ENCODE results near the gene RHBDF1.
"Not testable (repeated sequence)": the region's sequence is repeated elsewhere in the genome, so short reads cannot be mapped to it uniquely, and the experiment has no call there.

Gene RHBDF1

DNA sequence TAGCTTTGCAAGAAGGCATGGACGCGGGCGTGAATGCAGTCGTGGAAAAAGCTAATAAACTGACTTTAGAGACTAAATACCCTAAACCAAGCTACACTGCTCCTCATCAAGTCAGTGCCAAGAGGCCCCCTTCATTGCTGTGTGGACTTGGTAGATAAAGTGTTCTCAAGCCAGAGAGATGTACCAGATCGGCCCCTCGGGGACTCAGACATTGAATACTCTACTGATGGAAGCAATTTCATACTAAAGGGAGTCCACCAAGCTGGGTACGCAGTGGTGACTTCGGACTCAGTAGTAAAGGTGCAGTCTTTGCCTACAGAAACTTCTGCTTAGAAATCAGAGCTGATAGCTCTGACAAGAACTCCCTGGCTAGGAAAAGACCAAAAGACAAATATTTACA, 27.8 kb downstream of the RHBDF1 start:
- Histone ChIP-seq H3K9me3 (replicated peaks in 1 of 11) (peaks cover 0 to 11% (median 0%) of the 10 kb centered on the region in 11 experiments; a peak in 3 of 22 replicates), H3K4me2 (peak overlapping the region in 3 of 11 experiments; percentile 5 to 19 (median 8); a peak in 4 of 22 replicates), H3K27ac (no peak overlapping the region), H3K36me3 (peaks cover 46 to 100% (median 94%) of the 10 kb centered on the region in 11 experiments), H3K27me3 (no peaks in the 10 kb centered on the region), H3K9ac (no peak overlapping the region), H3K4me1 (peaks cover 18 to 56% (median 33%) of the 10 kb centered on the region in 10 experiments), H3K4me3 (no peak overlapping the region), H4K20me1 (peaks cover 0 to 85% (median 41%) of the 10 kb centered on the region in 11 experiments; a peak in 16 of 22 replicates)
- TF ChIP-seq Cebpa-rat (IDR thresholded peaks at IDR 0.05), result no peak

- H3K4me2 ChIP-seq, result peak overlapping the region in 9 of 11 experiments; percentile 14 to 42 (median 25); a peak in 11 of 22 replicates
- TF ChIP-seq Cebpa-rat (IDR thresholded peaks at IDR 0.05), result no peak
- H3K36me3 ChIP-seq, result peaks cover 46 to 98% (median 86%) of the 10 kb centered on the region in 11 experiments
- H3K9me3 ChIP-seq (replicated peaks in 1 of 11), result peaks cover 0 to 11% (median 0%) of the 10 kb centered on the region in 11 experiments; a peak in 3 of 22 replicates
- H3K4me3 ChIP-seq, result no peak overlapping the region
- H3K4me1 ChIP-seq, result peaks cover 31 to 64% (median 47%) of the 10 kb centered on the region in 10 experiments
- H3K27ac ChIP-seq, result no peak overlapping the region
- H4K20me1 ChIP-seq, result peaks cover 0 to 85% (median 43%) of the 10 kb centered on the region in 11 experiments; a peak in 15 of 22 replicates
- no peaks in the 10 kb centered on the region for H3K27me3 ChIP-seq
- H3K9ac ChIP-seq, result no peak overlapping the region
Observed at GRCh38 chr16:43294-43693, 29.1 kb downstream of the RHBDF1 start.

DNA sequence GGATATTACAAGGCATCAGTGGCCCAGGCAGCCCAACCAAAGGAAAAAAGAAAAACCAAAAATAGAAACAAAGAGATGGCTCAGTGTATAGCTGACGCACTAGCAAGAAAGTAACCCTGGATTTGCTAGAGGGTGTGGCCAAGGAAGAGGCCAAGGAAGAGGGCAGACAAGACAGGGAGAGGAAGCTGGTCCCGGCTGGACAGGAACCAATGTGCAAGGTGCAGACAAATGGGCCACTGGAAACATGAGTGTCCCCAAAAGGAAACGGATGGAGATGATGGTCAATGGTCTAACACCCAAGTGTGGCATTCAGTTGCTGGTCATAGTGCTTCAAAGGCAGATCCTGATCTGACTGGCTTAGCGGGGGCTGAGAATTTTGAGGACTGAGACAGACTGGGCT, 29.7 kb downstream of the RHBDF1 start:
- Histone ChIP-seq H3K4me1 (peaks cover 37 to 66% (median 53%) of the 10 kb centered on the region in 10 experiments), H3K4me2 (peak overlapping the region; percentile 14 to 42 (median 30); a peak in 20 of 22 replicates), H3K27me3 (no peaks in the 10 kb centered on the region), H3K9me3 (replicated peaks in 1 of 11) (peaks cover 0 to 11% (median 0%) of the 10 kb centered on the region in 11 experiments; a peak in 3 of 22 replicates), H3K36me3 (peaks cover 46 to 97% (median 83%) of the 10 kb centered on the region in 11 experiments), H3K27ac (no peak overlapping the region), H3K4me3 (no peak overlapping the region), H3K9ac (no peak overlapping the region), H4K20me1 (peaks cover 0 to 88% (median 39%) of the 10 kb centered on the region in 11 experiments; a peak in 15 of 22 replicates)
- no peak for TF ChIP-seq Cebpa-rat (IDR thresholded peaks at IDR 0.05)

- Histone ChIP-seq H3K4me3 (no peak overlapping the region), H3K27me3 (no peaks in the 10 kb centered on the region), H3K4me1 (peaks cover 37 to 72% (median 59%) of the 10 kb centered on the region in 10 experiments), H4K20me1 (peaks cover 0 to 86% (median 42%) of the 10 kb centered on the region in 11 experiments; a peak in 15 of 22 replicates), H3K36me3 (peaks cover 42 to 97% (median 78%) of the 10 kb centered on the region in 11 experiments), H3K9ac (no peak overlapping the region), H3K9me3 (replicated peaks in 1 of 11) (peaks cover 0 to 11% (median 0%) of the 10 kb centered on the region in 11 experiments; a peak in 3 of 22 replicates), H3K4me2 (peak overlapping the region in 7 of 11 experiments; percentile 22 to 42 (median 35); a peak in 10 of 22 replicates), H3K27ac (no peak overlapping the region)
- TF ChIP-seq Cebpa-rat (IDR thresholded peaks at IDR 0.05), result no peak
Observed at GRCh38 chr16:42069-42457, 30.4 kb downstream of the RHBDF1 start.

- H3K4me2 ChIP-seq, result no peak overlapping the region
- peaks cover 38 to 97% (median 75%) of the 10 kb centered on the region in 11 experiments for H3K36me3 ChIP-seq
Observed at GRCh38 chr16:41439-42068, 30.9 kb downstream of the RHBDF1 start.

GRCh38 chr16:38941-39892, 33.2 kb downstream of the RHBDF1 start:
- Histone ChIP-seq H3K27me3 (no peaks in the 10 kb centered on the region), H3K9ac (peak overlapping the region in 7 of 11 experiments; percentile 28 to 63 (median 49); a peak in 10 of 22 replicates), H3K9me3 (replicated peaks in 1 of 11) (peaks cover 0 to 11% (median 0%) of the 10 kb centered on the region in 11 experiments; a peak in 3 of 22 replicates), H3K36me3 (peaks cover 16 to 85% (median 52%) of the 10 kb centered on the region in 11 experiments), H4K20me1 (peaks cover 0 to 83% (median 33%) of the 10 kb centered on the region in 11 experiments; a peak in 16 of 22 replicates), H3K4me2 (peak overlapping the region; percentile 64 to 94 (median 81)), H3K4me1 (peaks cover 56 to 86% (median 80%) of the 10 kb centered on the region in 10 experiments), H3K27ac (peak overlapping the region in 9 of 11 experiments; percentile 15 to 66 (median 55); a peak in 16 of 22 replicates), H3K4me3 (no peak overlapping the region)
- peak in 1 of 11 experiments; percentile 72; a peak in 3 of 22 replicates for TF ChIP-seq Cebpa-rat (IDR thresholded peaks at IDR 0.05)

More at GRCh38 chr16:41439-42068, 30.9 kb downstream of the RHBDF1 start:
- H3K9me3 ChIP-seq (replicated peaks in 1 of 11), result peaks cover 0 to 11% (median 0%) of the 10 kb centered on the region in 11 experiments; a peak in 3 of 22 replicates
- H4K20me1 ChIP-seq, result peaks cover 0 to 86% (median 40%) of the 10 kb centered on the region in 11 experiments; a peak in 15 of 22 replicates
- no peak overlapping the region for H3K9ac ChIP-seq
- TF ChIP-seq Cebpa-rat (IDR thresholded peaks at IDR 0.05), result no peak
- H3K27me3 ChIP-seq, result no peaks in the 10 kb centered on the region
- no peak overlapping the region for H3K27ac ChIP-seq
- no peak overlapping the region for H3K4me3 ChIP-seq
- H3K4me1 ChIP-seq, result peaks cover 37 to 77% (median 64%) of the 10 kb centered on the region in 10 experiments

GRCh38 chr16:38206-38605, 34.2 kb downstream of the RHBDF1 start:
- Histone ChIP-seq H3K4me2 (peak overlapping the region in 10 of 11 experiments; percentile 64 to 94 (median 82); a peak in 19 of 22 replicates), H3K27ac (peak overlapping the region in 8 of 11 experiments; percentile 19 to 66 (median 56); a peak in 13 of 22 replicates), H3K36me3 (peaks cover 10 to 75% (median 43%) of the 10 kb centered on the region in 11 experiments), H3K9ac (peak overlapping the region in 3 of 11 experiments; percentile 8 to 63 (median 61); a peak in 5 of 22 replicates), H3K9me3 (replicated peaks in 1 of 11) (peaks cover 0 to 11% (median 0%) of the 10 kb centered on the region in 11 experiments; a peak in 3 of 22 replicates), H4K20me1 (peaks cover 0 to 73% (median 26%) of the 10 kb centered on the region in 11 experiments; a peak in 15 of 22 replicates), H3K4me1 (peaks cover 61 to 90% (median 82%) of the 10 kb centered on the region in 10 experiments)
- H3K4me3 ChIP-seq, H3K27me3 ChIP-seq: not testable (repeated sequence)

- Histone ChIP-seq H3K27me3 (no peaks in the 10 kb centered on the region), H3K4me1 (peaks cover 55 to 84% (median 76%) of the 10 kb centered on the region in 10 experiments), H3K27ac (peak overlapping the region in 8 of 11 experiments; percentile 3 to 66 (median 46); a peak in 15 of 22 replicates), H3K36me3 (peaks cover 5 to 68% (median 36%) of the 10 kb centered on the region in 11 experiments; a peak in 21 of 22 replicates), H3K9ac (peak overlapping the region in 3 of 11 experiments; percentile 17 to 36 (median 26); a peak in 3 of 22 replicates), H3K9me3 (replicated peaks in 1 of 11) (peaks cover 0 to 9% (median 0%) of the 10 kb centered on the region in 11 experiments; a peak in 3 of 22 replicates), H3K4me2 (peak overlapping the region in 10 of 11 experiments; percentile 11 to 94 (median 82); a peak in 18 of 22 replicates), H4K20me1 (peaks cover 0 to 66% (median 26%) of the 10 kb centered on the region in 11 experiments; a peak in 14 of 22 replicates), H3K4me3 (no peak overlapping the region)
- no peak for TF ChIP-seq Cebpa-rat (IDR thresholded peaks at IDR 0.05)
Observed at GRCh38 chr16:37511-37910, 34.9 kb downstream of the RHBDF1 start.

Measured in BLaER1 treated with 17β-estradiol and CSF1 and Interleukin-3, amounts not matched to agents 10 nM and 100 nM (cell line).